Gastrocnemius medialis (tissue), 4 donors: ENCODE measurements around the gene TRAIP. TPM values are rescaled to one million over a fixed set of nuclear protein-coding genes. Genes with fewer than 3 reads are reported as not detected.
"Not testable (repeated sequence)": the region's sequence is repeated elsewhere in the genome, so short reads cannot be mapped to it uniquely, and the experiment has no call there.

Source experiments
- ATAC-seq, 2 donors: fragments of 150-250 bp; one replicate each; pipeline ENCODE4 v1.9.1; 2016
- DNase-seq, 2 donors: peaks; one replicate each; pipeline ENCODE4 v3.0.0-alpha.2; 2019
- H3K27ac ChIP-seq, 4 donors: fragments of 200-600 bp; sonication (generic); 1 replicate in 1 of 4; 2 replicates in 3 of 4; pipeline ENCODE4 v1.5.1; 2016 to 2018; ENCODE audit warnings: mild to moderate bottlenecking in 2 of 4, moderate library complexity in 1 of 4
- H3K27me3 ChIP-seq, 3 donors: fragments of 200-600 bp; sonication (generic) in 2 of 3; 1 replicate in 1 of 3; 2 replicates in 2 of 3; pipeline versions ENCODE4 v1.5.1 to v1.6.0; 2016 to 2019; ENCODE audit warnings: mild to moderate bottlenecking in 1 of 3, moderate library complexity in 1 of 3
- H3K36me3 ChIP-seq, 2 donors: fragments of 200-600 bp; sonication (generic) in 1 of 2; one replicate each; pipeline ENCODE4 v1.5.1; 2017 to 2018
- H3K4me1 ChIP-seq, 2 donors: fragments of 200-600 bp; sonication (generic) in 1 of 2; one replicate each; pipeline ENCODE4 v1.5.1; 2016 to 2017; ENCODE audit warnings: mild to moderate bottlenecking in 2 of 2
- H3K4me3 ChIP-seq, 4 donors: fragments of 200-600 bp; sonication (generic) in 3 of 4; 1 replicate in 1 of 4; 2 replicates in 3 of 4; pipeline ENCODE4 v1.5.1; 2016 to 2019; ENCODE audit warnings: mild to moderate bottlenecking in 2 of 4
- H3K9me3 ChIP-seq, 3 donors: fragments of 200-600 bp; sonication (generic) in 2 of 3; 1 replicate in 1 of 3; 2 replicates in 2 of 3; pipeline ENCODE4 v1.5.1; 2016 to 2019
- CTCF ChIP-seq, 5 experiments: fragments of 450-650 bp in 3 of 5; fragments of 200-600 bp in 2 of 5; sonication (generic) in 2 of 5; IDR thresholded peaks in 4 of 5; conservative IDR thresholded peaks in 1 of 5; 1 replicate in 4 of 5; 2 replicates in 1 of 5; pipeline ENCODE4 v1.5.1; 2016 to 2019; ENCODE audit warnings: antibody characterized with exemption in 5 of 5, mild to moderate bottlenecking in 3 of 5, moderate library complexity in 3 of 5
- POLR2A ChIP-seq, 2 donors: fragments of 450-650 bp; IDR thresholded peaks; one replicate each; pipeline ENCODE4 v1.6.1; 2017; ENCODE audit warnings: antibody characterized with exemption in 2 of 2, mild to moderate bottlenecking in 2 of 2, moderate library complexity in 2 of 2
- in situ Hi-C, 4 donors: fragments of 200-750 bp; cut with MboI; loops; one replicate each; pipeline versions ENCODE4 v1.15.0 to v1.8.0; 2017; ENCODE audit warnings: low sequenced_read_pairs in 4 of 4
- intact Hi-C: fragments of 100-400 bp; cut with DNase I; formaldehyde crosslinking; loops from one replicate; pipeline ENCODE4 v1.15.1; 2023; ENCODE audit warnings: low total_unique reads
- total RNA-seq, 4 donors: library from RNA; depleted of rRNA; stranded (reverse); fragments of >200 nt; gene quantifications; one replicate each; pipeline versions ENCODE4 v1.1.0 to v1.2.3, GENCODE V29; 2016

Gene TRAIP
- total RNA-seq, 4 donors from 2014 or later, result 0.36 to 4.2 (median 1.1) TPM

GRCh38 chr3:49840388-49840787, 16.0 kb downstream of the TRAIP start:
- DNase-seq (no peak), ATAC-seq (no peak)
- in situ Hi-C loops, result loop anchor here in 2 of 4 donors (5.0 to 25.0 kb wide), 3 partner anchors 33 to 303 kb away; partner anchors contain the start of gene INKA1 (in 1 of the 2)
- peak overlapping the region in 1 of 4 donors; percentile 76 for H3K27ac ChIP-seq
- intact Hi-C loops, result loop anchor here (10.0 kb wide), 1 partner anchor 64 kb away; the partner anchor contains the start of gene MST1R
- H3K4me1 ChIP-seq, result peaks cover 9 to 18% of the 10 kb centered on the region in 2 donors
- no peaks in the 10 kb centered on the region for H3K27me3 ChIP-seq
- TF ChIP-seq POLR2A (IDR thresholded peaks at IDR 0.05) (no peak), CTCF (IDR thresholded peaks at IDR 0.05 in 4 of 5, conservative IDR thresholded peaks at IDR 0.05 in 1 of 5) (no peak)
- no peaks in the 10 kb centered on the region for H3K36me3 ChIP-seq
- no peaks in the 10 kb centered on the region for H3K9me3 ChIP-seq
- no peak overlapping the region for H3K4me3 ChIP-seq

- ATAC-seq, result peak; percentile 90 to 94
- peak overlapping the region; percentile 3 to 76 (median 52) for H3K27ac ChIP-seq
Measured at GRCh38 chr3:49839193-49839809, 17.1 kb downstream of the TRAIP start.

GRCh38 chr3:49831341-49831740, 25.0 kb downstream of the TRAIP start:
- Histone ChIP-seq H3K27ac (no peak overlapping the region), H3K4me1 (no peaks in the 10 kb centered on the region), H3K27me3 (no peaks in the 10 kb centered on the region), H3K36me3 (no peaks in the 10 kb centered on the region), H3K4me3 (no peak overlapping the region), H3K9me3 (no peaks in the 10 kb centered on the region)
- TF ChIP-seq CTCF (IDR thresholded peaks at IDR 0.05 in 4 of 5, conservative IDR thresholded peaks at IDR 0.05 in 1 of 5), result no peak
- TF ChIP-seq POLR2A (IDR thresholded peaks at IDR 0.05), result no peak
- in situ Hi-C loops (loop anchor here in 1 of 4 donors (25.0 kb wide), 1 partner anchor 294 kb away; no protein-coding TSS in a partner anchor), intact Hi-C loops (no loop called here)
- no peak for ATAC-seq
- no peak for DNase-seq

More at GRCh38 chr3:49839193-49839809, 17.1 kb downstream of the TRAIP start:
- Histone ChIP-seq H3K4me1 (peaks cover 9 to 18% of the 10 kb centered on the region in 2 donors), H3K27me3 (no peaks in the 10 kb centered on the region), H3K36me3 (no peaks in the 10 kb centered on the region), H3K9me3 (no peaks in the 10 kb centered on the region), H3K4me3 (no peak overlapping the region)
- TF ChIP-seq CTCF (IDR thresholded peaks at IDR 0.05 in 4 of 5, conservative IDR thresholded peaks at IDR 0.05 in 1 of 5), result peak; percentile 90 to 94 (median 93)
- no peak for TF ChIP-seq POLR2A (IDR thresholded peaks at IDR 0.05)
- intact Hi-C loops, result loop anchor here (1.0 kb wide), 2 partner anchors 37 to 136 kb away; no protein-coding TSS in a partner anchor
- in situ Hi-C loops, result loop anchor here in 2 of 4 donors (5.0 to 25.0 kb wide), 2 partner anchors 42 to 302 kb away; partner anchors contain the start of gene CDHR4 (in 1 of the 2)
- DNase-seq, result peak; percentile 56 to 70

GRCh38 chr3:49826016-49826415, 30.3 kb downstream of the TRAIP start:
- no peaks in the 10 kb centered on the region for H3K4me1 ChIP-seq
- TF ChIP-seq POLR2A (IDR thresholded peaks at IDR 0.05), result no peak
- no peak for TF ChIP-seq CTCF (IDR thresholded peaks at IDR 0.05 in 4 of 5, conservative IDR thresholded peaks at IDR 0.05 in 1 of 5)
- H3K4me3 ChIP-seq, result no peak overlapping the region
- no peaks in the 10 kb centered on the region for H3K27me3 ChIP-seq
- ATAC-seq (no peak), DNase-seq (no peak)
- H3K9me3 ChIP-seq, result no peaks in the 10 kb centered on the region
- in situ Hi-C loops, result loop anchor here in 1 of 4 donors (25.0 kb wide), 1 partner anchor 289 kb away; no protein-coding TSS in a partner anchor
- no peak overlapping the region for H3K27ac ChIP-seq
- H3K36me3 ChIP-seq, result no peaks in the 10 kb centered on the region
- intact Hi-C loops, result no loop called here

GRCh38 chr3:49823131-49823530, 33.2 kb downstream of the TRAIP start:
- ATAC-seq, in situ Hi-C loops, H3K36me3 ChIP-seq, DNase-seq, H3K4me1 ChIP-seq, H3K27ac ChIP-seq, H3K9me3 ChIP-seq, H3K27me3 ChIP-seq, H3K4me3 ChIP-seq, intact Hi-C loops: not testable (repeated sequence)
